GM21423 (cell line): Measurements from ENCODE around the gene FCRL3.
"Not testable (repeated sequence)": the region's sequence is repeated elsewhere in the genome, so short reads cannot be mapped to it uniquely, and the experiment has no call there.

Experiments
- ATAC-seq: cut with Tn5 transposase; IDR thresholded peaks from one replicate; pipeline ENCODE4 v1.9.1; 2021; ENCODE audit warnings: mild to moderate bottlenecking, moderate library complexity; ENCODE audit not compliant: unreplicated experiment

FCRL3 gene

GRCh38 chr1:157700732-157701131 lies at the start of gene FCRL3:
Gene FCRL3 (minus strand): TSS chr1:157700769. CDS start chr1:157700489, 280 bp downstream.
- no peak for ATAC-seq

- ATAC-seq, result no peak
Observed at GRCh38 chr1:157748262-157748817, 47.8 kb upstream of the FCRL3 start.

GRCh38 chr1:157739229-157739901 lies 38.8 kb upstream of the FCRL3 start:
- no peak for ATAC-seq

GRCh38 chr1:157735991-157736390 lies 35.4 kb upstream of the FCRL3 start:
- ATAC-seq, result not testable (repeated sequence)

GRCh38 chr1:157734321-157734720 lies 33.8 kb upstream of the FCRL3 start:
- no peak for ATAC-seq

- ATAC-seq, result no peak
Observed at GRCh38 chr1:157732755-157733154, 32.2 kb upstream of the FCRL3 start.

- no peak for ATAC-seq
Observed at GRCh38 chr1:157725221-157725577, 24.6 kb upstream of the FCRL3 start.

GRCh38 chr1:157724537-157725220 lies 24.1 kb upstream of the FCRL3 start:
- no peak for ATAC-seq

GRCh38 chr1:157723157-157723556 lies 22.6 kb upstream of the FCRL3 start:
- no peak for ATAC-seq

GRCh38 chr1:157721985-157722384 lies 21.4 kb upstream of the FCRL3 start:
- ATAC-seq, result no peak

- ATAC-seq, result no peak
Observed at GRCh38 chr1:157715736-157716135, 15.2 kb upstream of the FCRL3 start.

- ATAC-seq, result no peak
Observed at GRCh38 chr1:157711802-157712201, 11.2 kb upstream of the FCRL3 start.

GRCh38 chr1:157704878-157705277 lies 4.3 kb upstream of the FCRL3 start:
- peak; percentile 53 for ATAC-seq

GRCh38 chr1:157703981-157704380 lies 3.4 kb upstream of the FCRL3 start:
- no peak for ATAC-seq

- ATAC-seq, result no peak
Observed at GRCh38 chr1:157702308-157702825, 1.8 kb upstream of the FCRL3 start.

GRCh38 chr1:157700305-157700704 lies 264 bp downstream of the FCRL3 start:
- no peak for ATAC-seq

- no peak for ATAC-seq
Observed at GRCh38 chr1:157697781-157698569, 2.6 kb downstream of the FCRL3 start.

- ATAC-seq, result no peak
Observed at GRCh38 chr1:157696966-157697628, 3.5 kb downstream of the FCRL3 start.

GRCh38 chr1:157695417-157695816 lies 5.2 kb downstream of the FCRL3 start:
- no peak for ATAC-seq

- ATAC-seq, result no peak
Observed at GRCh38 chr1:157691285-157691920, 9.2 kb downstream of the FCRL3 start.
